ENCODE results near the gene SMPD2.

SMPD2 gene

DNA sequence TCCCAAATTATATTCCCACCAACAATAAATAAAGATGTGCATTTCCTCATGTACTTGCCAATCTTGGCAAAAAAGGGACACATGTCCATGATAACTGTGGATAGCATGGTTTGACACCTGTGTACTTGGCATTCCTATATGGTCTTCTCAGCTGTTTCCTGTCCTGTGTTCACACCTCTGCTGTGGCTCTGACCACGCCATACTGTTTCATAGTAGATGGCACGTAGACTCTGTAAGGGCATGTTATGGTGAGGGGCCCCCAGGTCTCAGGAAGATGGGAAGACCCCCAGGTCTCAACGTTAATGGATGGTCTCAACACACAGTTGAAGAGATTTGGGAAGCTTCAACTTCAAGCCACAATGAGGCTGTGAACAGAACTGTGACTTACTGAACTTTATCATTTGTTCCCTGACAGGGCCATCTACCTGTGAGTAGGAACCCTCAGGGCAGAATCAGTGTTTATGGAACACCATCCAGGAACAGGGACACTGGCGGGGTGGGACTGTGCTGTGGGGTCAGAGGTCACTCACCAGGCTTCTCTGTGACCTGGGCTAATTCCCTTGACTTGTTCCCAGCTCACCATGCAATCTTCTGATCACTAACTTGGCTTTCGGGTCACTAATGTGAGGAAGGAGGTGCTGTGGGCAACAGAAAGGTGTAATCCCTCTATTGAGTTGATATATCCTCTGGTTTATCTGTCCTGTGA, 30.7 kb downstream of the SMPD2 start:
- no peak for DNase-seq (ENCODE audit: low read depth, low spot score)
- Histone ChIP-seq H3K9me3 (ENCODE audit: low read depth, low read length) (no peaks in the 10 kb centered on the region), H3K36me3 (ENCODE audit: insufficient read depth, low read length) (peaks cover 99% of the 10 kb centered on the region), H3K9ac (ENCODE audit: insufficient read length) (no peak overlapping the region), H3K27ac (no peak overlapping the region), H3K4me3 (no peak overlapping the region)
- TF ChIP-seq FOXP2 (optimal IDR thresholded peaks at IDR 0.05; ENCODE audit: control extremely low read depth, extremely low read length, insufficient read depth) (no peak), EZH2 (IDR thresholded peaks at IDR 0.05) (no peak), POLR2AphosphoS5 (IDR thresholded peaks at IDR 0.05; ENCODE audit: borderline replicate concordance, low read depth, low read length) (no peak)

DNA sequence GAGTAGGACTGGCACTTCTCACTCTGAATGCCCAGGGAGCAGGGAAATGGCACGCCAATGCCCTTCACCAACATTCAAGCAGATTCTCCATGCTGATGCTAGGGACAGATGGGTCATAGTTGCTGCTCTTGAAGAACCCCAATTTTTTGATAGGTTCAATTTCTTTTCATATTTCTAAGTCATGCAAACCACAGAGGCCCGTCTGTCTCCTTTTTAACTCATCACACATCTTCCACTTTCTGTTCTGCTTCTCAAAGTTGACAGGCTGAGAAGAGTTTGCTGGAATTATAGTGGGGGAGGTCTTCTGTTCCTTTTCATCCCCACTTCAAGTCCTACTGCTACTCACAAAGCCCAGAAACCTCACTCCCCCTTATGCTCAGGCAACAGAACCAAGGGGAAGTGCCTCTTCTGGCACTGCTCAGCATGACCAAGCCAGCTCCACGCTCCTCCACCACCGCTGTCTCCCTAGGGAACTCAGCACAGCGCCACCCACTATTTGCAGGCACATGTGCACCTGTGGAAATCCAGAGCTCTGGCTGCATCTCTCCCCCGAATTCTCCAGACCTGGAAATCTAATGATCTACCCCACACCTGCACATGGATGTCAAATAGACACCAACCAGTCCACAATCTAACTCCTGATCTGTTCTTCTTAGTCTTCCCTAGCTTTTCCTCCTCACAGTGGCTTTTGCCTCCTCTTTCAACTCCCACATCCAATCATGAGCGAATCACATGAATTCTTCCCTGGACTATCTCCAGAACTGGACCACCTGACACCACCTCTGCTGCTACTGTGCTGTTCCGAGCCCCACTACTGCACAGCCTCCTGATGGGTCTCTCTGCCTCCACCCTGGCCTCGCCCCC, 31.8 kb downstream of the SMPD2 start:
- no peak overlapping the region for H3K27ac ChIP-seq
- TF ChIP-seq FOXP2 (optimal IDR thresholded peaks at IDR 0.05; ENCODE audit: control extremely low read depth, extremely low read length, insufficient read depth) (no peak), POLR2AphosphoS5 (IDR thresholded peaks at IDR 0.05; ENCODE audit: borderline replicate concordance, low read depth, low read length) (no peak), EZH2 (IDR thresholded peaks at IDR 0.05) (no peak)
- H3K9me3 ChIP-seq (ENCODE audit: low read depth, low read length): no peaks in the 10 kb centered on the region
- H3K4me3 ChIP-seq: no peak overlapping the region
- no peak overlapping the region for H3K9ac ChIP-seq (ENCODE audit: insufficient read length)
- peaks cover 96% of the 10 kb centered on the region for H3K36me3 ChIP-seq (ENCODE audit: insufficient read depth, low read length)
- DNase-seq (ENCODE audit: low read depth, low spot score): no peak

GRCh38 chr6:109473120-109473519, 32.6 kb downstream of the SMPD2 start:
- TF ChIP-seq POLR2AphosphoS5 (IDR thresholded peaks at IDR 0.05; ENCODE audit: borderline replicate concordance, low read depth, low read length) (no peak), FOXP2 (optimal IDR thresholded peaks at IDR 0.05; ENCODE audit: control extremely low read depth, extremely low read length, insufficient read depth) (no peak), EZH2 (IDR thresholded peaks at IDR 0.05) (no peak)
- Histone ChIP-seq H3K36me3 (ENCODE audit: insufficient read depth, low read length) (peaks cover 96% of the 10 kb centered on the region), H3K9ac (ENCODE audit: insufficient read length) (no peak overlapping the region), H3K4me3 (no peak overlapping the region), H3K27ac (no peak overlapping the region), H3K9me3 (ENCODE audit: low read depth, low read length) (no peaks in the 10 kb centered on the region)
- no peak for DNase-seq (ENCODE audit: low read depth, low spot score)

GRCh38 chr6:109474995-109475394, 34.5 kb downstream of the SMPD2 start:
- no peak overlapping the region for H3K27ac ChIP-seq
- no peak overlapping the region for H3K4me3 ChIP-seq
- H3K9me3 ChIP-seq (ENCODE audit: low read depth, low read length): no peaks in the 10 kb centered on the region
- H3K9ac ChIP-seq (ENCODE audit: insufficient read length): no peak overlapping the region
- no peak for DNase-seq (ENCODE audit: low read depth, low spot score)
- TF ChIP-seq FOXP2 (optimal IDR thresholded peaks at IDR 0.05; ENCODE audit: control extremely low read depth, extremely low read length, insufficient read depth): no peak
- TF ChIP-seq POLR2AphosphoS5 (IDR thresholded peaks at IDR 0.05; ENCODE audit: borderline replicate concordance, low read depth, low read length): no peak
- no peak for TF ChIP-seq EZH2 (IDR thresholded peaks at IDR 0.05)
- peaks cover 93% of the 10 kb centered on the region for H3K36me3 ChIP-seq (ENCODE audit: insufficient read depth, low read length)

GRCh38 chr6:109475625-109476024, 35.1 kb downstream of the SMPD2 start:
- Histone ChIP-seq H3K9ac (ENCODE audit: insufficient read length) (no peak overlapping the region), H3K36me3 (ENCODE audit: insufficient read depth, low read length) (peaks cover 93% of the 10 kb centered on the region), H3K9me3 (ENCODE audit: low read depth, low read length) (no peaks in the 10 kb centered on the region), H3K27ac (no peak overlapping the region), H3K4me3 (no peak overlapping the region)
- no peak for DNase-seq (ENCODE audit: low read depth, low spot score)
- no peak for TF ChIP-seq FOXP2 (optimal IDR thresholded peaks at IDR 0.05; ENCODE audit: control extremely low read depth, extremely low read length, insufficient read depth)
- TF ChIP-seq EZH2 (IDR thresholded peaks at IDR 0.05): no peak
- no peak for TF ChIP-seq POLR2AphosphoS5 (IDR thresholded peaks at IDR 0.05; ENCODE audit: borderline replicate concordance, low read depth, low read length)

GRCh38 chr6:109477184-109477583, 36.7 kb downstream of the SMPD2 start:
- H3K4me3 ChIP-seq: no peak overlapping the region
- DNase-seq (ENCODE audit: low read depth, low spot score): no peak
- no peak overlapping the region for H3K9ac ChIP-seq (ENCODE audit: insufficient read length)
- H3K9me3 ChIP-seq (ENCODE audit: low read depth, low read length): no peaks in the 10 kb centered on the region
- TF ChIP-seq FOXP2 (optimal IDR thresholded peaks at IDR 0.05; ENCODE audit: control extremely low read depth, extremely low read length, insufficient read depth) (no peak), POLR2AphosphoS5 (IDR thresholded peaks at IDR 0.05; ENCODE audit: borderline replicate concordance, low read depth, low read length) (no peak), EZH2 (IDR thresholded peaks at IDR 0.05) (no peak)
- peaks cover 91% of the 10 kb centered on the region for H3K36me3 ChIP-seq (ENCODE audit: insufficient read depth, low read length)
- no peak overlapping the region for H3K27ac ChIP-seq

DNA sequence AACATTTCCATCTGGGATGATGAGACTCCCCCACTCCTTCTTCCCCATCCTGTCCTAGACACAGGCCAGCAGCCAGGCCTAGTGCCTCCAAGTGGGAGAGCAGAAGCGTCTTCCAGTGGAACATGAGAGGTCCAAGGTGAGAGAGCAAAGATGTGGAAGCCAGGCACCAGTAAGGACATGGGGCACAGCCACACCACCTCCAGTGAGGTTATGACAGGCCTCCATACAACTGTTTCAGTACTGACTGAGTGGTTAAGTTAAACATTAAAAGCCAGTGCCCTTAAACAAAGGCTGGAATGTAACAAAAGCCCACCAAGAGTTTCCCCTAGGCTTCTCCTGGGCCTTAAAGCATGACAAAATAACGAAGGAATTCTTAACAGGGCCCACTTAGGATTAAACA, 37.2 kb downstream of the SMPD2 start:
- TF ChIP-seq EZH2 (IDR thresholded peaks at IDR 0.05): no peak
- no peak for TF ChIP-seq POLR2AphosphoS5 (IDR thresholded peaks at IDR 0.05; ENCODE audit: borderline replicate concordance, low read depth, low read length)
- no peak for TF ChIP-seq FOXP2 (optimal IDR thresholded peaks at IDR 0.05; ENCODE audit: control extremely low read depth, extremely low read length, insufficient read depth)
- peaks cover 86% of the 10 kb centered on the region for H3K36me3 ChIP-seq (ENCODE audit: insufficient read depth, low read length)
- no peaks in the 10 kb centered on the region for H3K9me3 ChIP-seq (ENCODE audit: low read depth, low read length)
- no peak overlapping the region for H3K9ac ChIP-seq (ENCODE audit: insufficient read length)
- DNase-seq (ENCODE audit: low read depth, low spot score): no peak
- no peak overlapping the region for H3K27ac ChIP-seq
- H3K4me3 ChIP-seq: peak overlapping the region; percentile 71; the same call in 1 of the 2 replicates

DNA sequence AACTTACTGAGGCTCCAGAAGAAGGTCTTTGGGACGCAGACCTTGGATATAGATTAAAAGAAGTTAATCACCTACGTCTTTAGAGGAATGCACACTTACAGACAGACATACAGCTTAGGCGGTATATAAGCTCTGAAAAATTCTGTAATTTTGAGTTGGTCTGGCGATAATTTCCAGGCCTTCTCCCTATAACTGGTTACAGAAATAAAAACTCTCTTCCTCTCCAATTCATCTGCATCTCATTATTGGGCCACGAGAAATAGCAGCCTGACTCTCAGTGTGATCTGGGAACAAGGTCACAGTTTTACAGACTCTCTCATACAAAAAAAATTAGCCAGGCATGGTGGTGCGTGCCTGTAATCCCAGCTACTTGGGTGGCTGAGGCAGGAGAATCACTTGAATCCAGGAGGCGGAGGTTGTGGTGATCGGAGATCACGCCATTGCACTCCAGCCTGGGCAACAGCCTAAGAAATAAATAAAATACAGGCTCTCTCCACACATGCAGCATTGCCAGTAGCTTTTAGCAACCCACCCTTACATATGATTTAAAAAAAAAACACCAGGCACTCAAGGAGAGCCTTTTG, 37.8 kb downstream of the SMPD2 start:
- Histone ChIP-seq H3K9ac (ENCODE audit: insufficient read length) (peak overlapping the region; percentile 1), H3K4me3 (peak overlapping the region; percentile 71), H3K9me3 (ENCODE audit: low read depth, low read length) (no peaks in the 10 kb centered on the region), H3K27ac (no peak overlapping the region), H3K36me3 (ENCODE audit: insufficient read depth, low read length) (peaks cover 80% of the 10 kb centered on the region)
- DNase-seq (ENCODE audit: low read depth, low spot score): no peak
- TF ChIP-seq FOXP2 (optimal IDR thresholded peaks at IDR 0.05; ENCODE audit: control extremely low read depth, extremely low read length, insufficient read depth) (no peak), POLR2AphosphoS5 (IDR thresholded peaks at IDR 0.05; ENCODE audit: borderline replicate concordance, low read depth, low read length) (no peak), EZH2 (IDR thresholded peaks at IDR 0.05) (no peak)
